ENCODE results near the gene ADA. TPM values are rescaled to one million over a fixed set of nuclear protein-coding genes. Genes with fewer than 3 reads are reported as not detected.
"Not testable (repeated sequence)": the region's sequence is repeated elsewhere in the genome, so short reads cannot be mapped to it uniquely, and the experiment has no call there.

Gene ADA
- total RNA-seq, 2 donors from 2014 or later = 30.4 to 32.5 TPM

DNA sequence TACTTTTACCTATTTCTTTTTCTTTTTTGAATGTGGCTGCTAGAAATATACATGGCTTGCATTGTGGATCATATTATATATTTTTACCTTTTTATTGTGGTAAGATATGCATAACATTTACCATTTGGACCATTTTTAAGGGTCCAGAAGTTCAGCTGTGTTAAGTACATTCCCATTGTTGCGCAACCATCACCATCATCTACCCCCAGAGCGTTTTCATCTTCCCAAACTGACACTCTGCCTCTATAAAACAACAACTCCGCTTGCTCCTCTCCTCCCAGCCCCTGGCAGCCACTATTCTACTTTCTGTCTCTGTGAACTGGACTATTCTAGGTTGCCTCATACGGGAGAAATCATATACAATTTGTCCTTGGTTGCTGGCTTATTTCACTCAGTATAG is 35.4 kb upstream of the ADA start:
- Mint-ChIP-seq H3K27ac (no peak overlapping the region), H3K4me1 (no peaks in the 10 kb centered on the region), H3K9me3 (no peaks in the 10 kb centered on the region), H3K36me3 (ENCODE audit: low read depth) (no peaks in the 10 kb centered on the region), H3K27me3 (peaks cover 7% of the 10 kb centered on the region), H3K4me3 (no peak overlapping the region)
- ATAC-seq (replicated peaks) = no peak

DNA sequence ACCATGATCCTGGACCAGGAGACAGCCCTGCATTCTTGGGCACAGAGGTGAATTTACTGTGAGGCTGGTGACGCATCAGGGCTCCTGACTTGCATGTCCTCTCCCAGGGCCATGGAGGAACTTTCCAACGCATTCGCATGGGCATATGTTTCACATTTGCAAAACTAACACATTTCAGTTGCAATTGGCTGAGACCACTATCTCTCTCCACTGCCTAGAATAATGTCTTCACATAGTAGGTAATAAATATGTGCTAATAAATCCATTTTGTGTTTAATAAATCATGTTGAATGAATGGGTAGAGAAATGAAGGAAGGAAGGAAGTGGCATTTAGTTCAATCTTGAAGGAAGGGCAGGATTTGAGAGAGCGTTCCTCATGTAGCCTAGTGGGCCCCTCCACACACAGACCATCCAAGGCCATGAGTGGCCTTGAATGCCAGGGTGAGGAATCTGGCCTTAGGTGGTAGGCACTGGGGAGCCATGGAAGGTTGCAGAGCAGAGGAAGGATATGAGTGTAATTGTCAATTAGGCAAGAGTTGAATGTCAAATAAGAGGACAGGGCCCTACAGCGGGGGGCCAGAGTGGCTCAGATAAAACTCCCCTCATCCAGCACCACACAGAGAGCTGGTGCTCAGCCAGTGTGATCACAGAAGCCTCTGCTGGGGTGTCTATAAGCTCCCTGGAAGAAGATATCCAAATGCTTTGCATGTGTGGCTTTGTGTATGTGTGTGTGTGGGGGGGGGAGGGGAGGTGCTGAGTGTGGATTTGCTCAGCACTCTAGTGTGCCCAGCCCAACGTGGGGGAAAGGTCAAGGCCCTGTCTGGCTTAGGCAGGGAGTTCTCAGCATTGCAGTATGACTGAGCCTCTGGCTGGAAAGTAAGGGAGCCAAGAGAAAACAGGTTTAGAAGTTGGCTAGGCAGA is 32.8 kb upstream of the ADA start:
- peaks cover 4% of the 10 kb centered on the region for H3K27me3 Mint-ChIP-seq
- no peak overlapping the region for H3K27ac Mint-ChIP-seq
- H3K36me3 Mint-ChIP-seq (ENCODE audit: low read depth) = no peaks in the 10 kb centered on the region
- no peaks in the 10 kb centered on the region for H3K4me1 Mint-ChIP-seq
- H3K4me3 Mint-ChIP-seq = no peak overlapping the region
- H3K9me3 Mint-ChIP-seq = no peaks in the 10 kb centered on the region
- no peak for ATAC-seq (replicated peaks)

DNA sequence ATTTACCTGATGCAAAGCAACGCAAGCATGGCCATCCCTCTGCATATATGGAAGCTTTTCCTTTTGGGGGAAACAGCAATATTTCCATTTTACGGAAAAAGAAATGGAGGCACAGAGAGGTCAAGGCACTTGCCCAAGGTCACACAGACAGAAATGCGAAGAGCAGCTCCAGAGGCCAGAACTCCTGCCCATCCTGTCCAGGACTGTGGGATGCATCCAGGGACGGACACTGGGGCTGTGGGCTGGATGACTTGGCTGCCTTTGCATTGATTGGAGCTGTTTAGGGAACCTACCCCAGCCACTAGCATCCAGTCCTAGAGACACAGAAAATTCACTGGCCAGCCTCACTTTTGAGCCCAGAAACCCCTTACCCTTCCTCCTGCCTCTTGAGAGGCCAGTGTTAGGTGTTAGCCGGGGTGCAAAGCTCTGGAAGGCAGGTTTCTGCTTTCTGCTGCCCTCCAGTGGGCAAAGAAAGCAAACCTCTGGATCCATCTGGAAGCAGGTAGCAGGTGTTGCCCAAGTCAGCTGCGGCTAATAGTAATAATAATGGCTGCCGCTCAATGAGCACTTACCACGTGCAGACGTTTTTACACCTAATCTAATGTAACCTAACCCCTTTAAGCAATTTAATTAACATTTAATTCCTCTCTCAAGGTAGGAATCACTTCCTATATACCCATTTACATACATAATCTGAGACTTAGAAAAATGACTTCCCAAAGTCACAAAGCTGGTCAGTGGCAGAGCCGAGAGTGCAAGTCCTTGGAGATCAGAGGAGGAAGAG is 32.0 kb upstream of the ADA start:
- no peak overlapping the region for H3K27ac Mint-ChIP-seq
- ATAC-seq (replicated peaks) = peak; percentile 69
- peaks cover 4% of the 10 kb centered on the region for H3K27me3 Mint-ChIP-seq
- H3K4me1 Mint-ChIP-seq = no peaks in the 10 kb centered on the region
- H3K9me3 Mint-ChIP-seq = no peaks in the 10 kb centered on the region
- no peak overlapping the region for H3K4me3 Mint-ChIP-seq
- H3K36me3 Mint-ChIP-seq (ENCODE audit: low read depth) = no peaks in the 10 kb centered on the region

GRCh38 chr20:44681796-44682566 is 30.5 kb upstream of the ADA start:
- ATAC-seq (replicated peaks) = no peak
- no peak overlapping the region for H3K27ac Mint-ChIP-seq
- no peaks in the 10 kb centered on the region for H3K9me3 Mint-ChIP-seq
- H3K4me1 Mint-ChIP-seq = no peaks in the 10 kb centered on the region
- no peaks in the 10 kb centered on the region for H3K36me3 Mint-ChIP-seq (ENCODE audit: low read depth)
- peaks cover 2% of the 10 kb centered on the region for H3K27me3 Mint-ChIP-seq
- no peak overlapping the region for H3K4me3 Mint-ChIP-seq

GRCh38 chr20:44678990-44679611 is 27.6 kb upstream of the ADA start:
- Mint-ChIP-seq H3K27ac (no peak overlapping the region), H3K4me1 (no peaks in the 10 kb centered on the region), H3K4me3 (no peak overlapping the region), H3K36me3 (ENCODE audit: low read depth) (no peaks in the 10 kb centered on the region), H3K27me3 (no peaks in the 10 kb centered on the region), H3K9me3 (no peaks in the 10 kb centered on the region)
- ATAC-seq (replicated peaks) = no peak

- H3K36me3 Mint-ChIP-seq (ENCODE audit: low read depth) = no peaks in the 10 kb centered on the region
- H3K4me1 Mint-ChIP-seq = no peaks in the 10 kb centered on the region
- ATAC-seq (replicated peaks) = no peak
- H3K27ac Mint-ChIP-seq = no peak overlapping the region
- H3K27me3 Mint-ChIP-seq = no peaks in the 10 kb centered on the region
- no peak overlapping the region for H3K4me3 Mint-ChIP-seq
- no peaks in the 10 kb centered on the region for H3K9me3 Mint-ChIP-seq
Observed at GRCh38 chr20:44678242-44678641, 26.7 kb upstream of the ADA start.

DNA sequence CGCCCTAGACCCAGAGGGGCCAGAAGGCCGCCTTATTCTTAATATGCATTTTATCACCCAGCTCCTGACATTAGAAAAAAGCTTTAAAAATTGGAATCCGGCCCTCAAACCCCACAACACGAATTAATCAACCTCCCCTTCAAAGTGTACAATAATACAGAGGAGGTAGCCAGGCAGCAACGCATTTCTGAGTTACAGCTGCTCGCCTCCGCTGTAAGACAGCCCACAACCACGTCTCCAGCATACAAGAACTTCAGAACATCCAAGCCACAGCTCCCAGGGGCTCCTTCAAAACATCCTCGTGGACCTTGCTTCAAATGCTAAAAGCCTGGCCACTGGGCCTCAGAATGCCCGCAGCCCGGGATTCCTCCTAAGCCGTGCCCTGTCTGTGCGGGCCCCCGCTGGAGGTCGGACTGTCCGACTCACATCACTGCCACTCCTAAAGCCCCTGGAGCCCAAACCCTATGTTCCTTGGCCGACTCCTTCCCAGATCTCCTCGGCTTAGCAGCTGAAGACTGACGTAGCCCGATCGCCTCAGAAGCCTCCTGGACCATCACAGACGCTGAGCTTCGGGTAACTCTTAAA is 20.9 kb upstream of the ADA start:
- Mint-ChIP-seq H3K27ac (peak overlapping the region; percentile 84), H3K4me1 (peaks cover 24% of the 10 kb centered on the region), H3K4me3 (peak overlapping the region; percentile 82)
- not testable (repeated sequence) for H3K9me3 Mint-ChIP-seq; H3K27me3 Mint-ChIP-seq; ATAC-seq (replicated peaks); H3K36me3 Mint-ChIP-seq (ENCODE audit: low read depth)

GRCh38 chr20:44671541-44671940 is 20.0 kb upstream of the ADA start:
- not testable (repeated sequence) for H3K36me3 Mint-ChIP-seq (ENCODE audit: low read depth)

GRCh38 chr20:44670851-44671250 is 19.4 kb upstream of the ADA start:
- not testable (repeated sequence) for H3K27me3 Mint-ChIP-seq; H3K9me3 Mint-ChIP-seq; ATAC-seq (replicated peaks); H3K36me3 Mint-ChIP-seq (ENCODE audit: low read depth)
- Mint-ChIP-seq H3K4me1 (peaks cover 24% of the 10 kb centered on the region), H3K4me3 (peak overlapping the region; percentile 82), H3K27ac (peak overlapping the region; percentile 84)

More at GRCh38 chr20:44671541-44671940, 20.0 kb upstream of the ADA start:
- H3K4me3 Mint-ChIP-seq = peak overlapping the region; percentile 82
- H3K27me3 Mint-ChIP-seq, H3K9me3 Mint-ChIP-seq: not testable (repeated sequence)
- H3K4me1 Mint-ChIP-seq = peaks cover 24% of the 10 kb centered on the region
- peak overlapping the region; percentile 84 for H3K27ac Mint-ChIP-seq
- ATAC-seq (replicated peaks) = peak; percentile 97

DNA sequence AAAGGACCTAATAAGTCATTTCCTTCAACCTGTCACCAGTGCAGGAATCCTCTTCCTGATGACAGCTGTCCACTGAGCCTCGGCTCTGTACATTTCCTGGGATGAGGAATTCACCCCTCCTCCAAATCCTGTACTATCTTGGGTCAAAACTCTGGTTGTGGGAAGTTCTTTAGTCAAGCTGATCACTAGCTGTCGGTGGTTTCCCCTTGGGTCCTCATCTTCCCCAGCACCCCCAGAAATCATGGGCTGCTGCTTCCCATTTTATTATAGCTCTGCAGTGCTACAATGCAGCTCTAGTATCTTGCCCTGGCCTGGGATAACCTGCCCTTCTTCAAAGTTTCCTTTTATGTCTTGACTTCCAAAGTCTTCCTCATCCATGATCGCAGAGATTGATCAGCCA is 14.6 kb upstream of the ADA start:
- Mint-ChIP-seq H3K4me3 (no peak overlapping the region), H3K27ac (no peak overlapping the region), H3K4me1 (peaks cover 10% of the 10 kb centered on the region), H3K27me3 (no peaks in the 10 kb centered on the region), H3K36me3 (ENCODE audit: low read depth) (no peaks in the 10 kb centered on the region), H3K9me3 (no peaks in the 10 kb centered on the region)
- no peak for ATAC-seq (replicated peaks)

- H3K27me3 Mint-ChIP-seq = no peaks in the 10 kb centered on the region
- peaks cover 6% of the 10 kb centered on the region for H3K4me1 Mint-ChIP-seq
- no peak overlapping the region for H3K27ac Mint-ChIP-seq
- no peak for ATAC-seq (replicated peaks)
- H3K9me3 Mint-ChIP-seq = no peaks in the 10 kb centered on the region
- no peaks in the 10 kb centered on the region for H3K36me3 Mint-ChIP-seq (ENCODE audit: low read depth)
- no peak overlapping the region for H3K4me3 Mint-ChIP-seq
Observed at GRCh38 chr20:44664131-44664530, 12.6 kb upstream of the ADA start.

- Mint-ChIP-seq H3K27ac (no peak overlapping the region), H3K36me3 (ENCODE audit: low read depth) (no peaks in the 10 kb centered on the region), H3K9me3 (no peaks in the 10 kb centered on the region), H3K4me1 (peaks cover 6% of the 10 kb centered on the region), H3K27me3 (no peaks in the 10 kb centered on the region), H3K4me3 (no peak overlapping the region)
- no peak for ATAC-seq (replicated peaks)
Observed at GRCh38 chr20:44662261-44662660, 10.8 kb upstream of the ADA start.

DNA sequence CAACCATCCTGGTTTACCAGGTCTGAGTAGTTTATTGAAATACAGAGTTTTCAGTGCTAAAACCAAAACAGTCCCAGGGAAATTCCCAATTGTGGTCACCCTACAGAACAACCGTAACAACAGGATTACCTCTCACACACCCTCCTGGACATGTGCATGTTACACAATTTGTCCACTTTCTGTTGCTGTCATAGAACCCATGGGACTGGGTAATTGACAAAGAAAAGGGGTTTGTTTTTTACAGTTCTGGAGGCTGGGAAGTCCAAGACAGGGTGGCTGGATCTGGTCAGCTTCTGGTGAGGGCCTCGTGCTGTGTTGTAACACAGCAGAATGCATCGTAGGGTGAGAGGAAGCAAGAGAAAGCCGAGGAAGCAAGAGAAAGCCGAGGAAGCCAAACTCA is 9.1 kb upstream of the ADA start:
- peak; percentile 77 for ATAC-seq (replicated peaks)
- Mint-ChIP-seq H3K36me3 (ENCODE audit: low read depth) (no peaks in the 10 kb centered on the region), H3K4me1 (peaks cover 6% of the 10 kb centered on the region), H3K27me3 (no peaks in the 10 kb centered on the region), H3K27ac (peak overlapping the region; percentile 41), H3K9me3 (no peaks in the 10 kb centered on the region), H3K4me3 (no peak overlapping the region)

- Mint-ChIP-seq H3K9me3 (no peaks in the 10 kb centered on the region), H3K27ac (peak overlapping the region; percentile 41), H3K27me3 (no peaks in the 10 kb centered on the region), H3K4me1 (peaks cover 6% of the 10 kb centered on the region), H3K36me3 (ENCODE audit: low read depth) (no peaks in the 10 kb centered on the region), H3K4me3 (no peak overlapping the region)
- ATAC-seq (replicated peaks) = no peak
Observed at GRCh38 chr20:44659931-44660330, 8.4 kb upstream of the ADA start.
